Omental fat pad (tissue), 4 donors: Measurements from ENCODE around the gene SLC6A11. TPM values are rescaled to one million over a fixed set of nuclear protein-coding genes. Genes with fewer than 3 reads are reported as not detected.

Experiments used
- ATAC-seq: fragments of 150-250 bp; one replicate; pipeline ENCODE4 v1.9.1; 2016; ENCODE audit warnings: mild to moderate bottlenecking, moderate library complexity; ENCODE audit not compliant: low FRiP score
- DNase-seq: peaks from one replicate; pipeline ENCODE4 v3.0.0-alpha.2; 2019; ENCODE audit warnings: low spot score
- CTCF ChIP-seq, 3 donors: fragments of 450-650 bp; IDR thresholded peaks; one replicate each; pipeline ENCODE4 v1.5.1; 2016 to 2017; ENCODE audit warnings: antibody characterized with exemption in 3 of 3, mild to moderate bottlenecking in 3 of 3, moderate library complexity in 2 of 3
- total RNA-seq, 4 donors: library from RNA; depleted of rRNA; stranded (reverse); fragments of >200 nt; gene quantifications; one replicate each; pipeline ENCODE4 v1.1.0, GENCODE V29; 2016

Gene SLC6A11
- total RNA-seq, 4 donors from 2014 or later: 0.09 TPM; not detected in 3

GRCh38 chr3:10937141-10937825 is 121.3 kb downstream of the SLC6A11 start:
- TF ChIP-seq CTCF (IDR thresholded peaks at IDR 0.05): no peak
- ATAC-seq (no peak), DNase-seq (no peak)

- DNase-seq (no peak), ATAC-seq (no peak)
- no peak for TF ChIP-seq CTCF (IDR thresholded peaks at IDR 0.05)
Measured at GRCh38 chr3:10939556-10939955, 123.5 kb downstream of the SLC6A11 start.

GRCh38 chr3:10940106-10940505 is 124.1 kb downstream of the SLC6A11 start:
- DNase-seq (no peak), ATAC-seq (no peak)
- TF ChIP-seq CTCF (IDR thresholded peaks at IDR 0.05): no peak

- DNase-seq (no peak), ATAC-seq (no peak)
- TF ChIP-seq CTCF (IDR thresholded peaks at IDR 0.05): no peak
Measured at GRCh38 chr3:10941972-10942371, 125.9 kb downstream of the SLC6A11 start.

- ATAC-seq (no peak), DNase-seq (no peak)
Measured at GRCh38 chr3:10942690-10943205, 126.7 kb downstream of the SLC6A11 start.

GRCh38 chr3:10944866-10945265 is 128.8 kb downstream of the SLC6A11 start:
- TF ChIP-seq CTCF (IDR thresholded peaks at IDR 0.05): no peak
- ATAC-seq (no peak), DNase-seq (no peak)

More at GRCh38 chr3:10942690-10943205, 126.7 kb downstream of the SLC6A11 start:
- no peak for TF ChIP-seq CTCF (IDR thresholded peaks at IDR 0.05)

GRCh38 chr3:10945683-10946287 is 129.8 kb downstream of the SLC6A11 start:
- DNase-seq: peak; percentile 40
- ATAC-seq: peak; percentile 52
- TF ChIP-seq CTCF (IDR thresholded peaks at IDR 0.05): peak in 1 of 3 donors; percentile 25
